Gastrocnemius medialis (tissue), 4 donors: Measurements from ENCODE around the gene MARCHF11.

ENCODE experiments used
- POLR2A ChIP-seq, 2 donors: fragments of 450-650 bp; IDR thresholded peaks; one replicate each; pipeline ENCODE4 v1.6.1; 2017; ENCODE audit warnings: antibody characterized with exemption in 2 of 2, mild to moderate bottlenecking in 2 of 2, moderate library complexity in 2 of 2
- TF ChIP-seq, protein P1 (sequence below), 5 experiments: fragments of 450-650 bp in 3 of 5; fragments of 200-600 bp in 2 of 5; sonication (generic) in 2 of 5; IDR thresholded peaks in 4 of 5; conservative IDR thresholded peaks in 1 of 5; 1 replicate in 4 of 5; 2 replicates in 1 of 5; pipeline ENCODE4 v1.5.1; 2016 to 2019; ENCODE audit warnings: antibody characterized with exemption in 5 of 5, mild to moderate bottlenecking in 3 of 5, moderate library complexity in 3 of 5

DNA sequence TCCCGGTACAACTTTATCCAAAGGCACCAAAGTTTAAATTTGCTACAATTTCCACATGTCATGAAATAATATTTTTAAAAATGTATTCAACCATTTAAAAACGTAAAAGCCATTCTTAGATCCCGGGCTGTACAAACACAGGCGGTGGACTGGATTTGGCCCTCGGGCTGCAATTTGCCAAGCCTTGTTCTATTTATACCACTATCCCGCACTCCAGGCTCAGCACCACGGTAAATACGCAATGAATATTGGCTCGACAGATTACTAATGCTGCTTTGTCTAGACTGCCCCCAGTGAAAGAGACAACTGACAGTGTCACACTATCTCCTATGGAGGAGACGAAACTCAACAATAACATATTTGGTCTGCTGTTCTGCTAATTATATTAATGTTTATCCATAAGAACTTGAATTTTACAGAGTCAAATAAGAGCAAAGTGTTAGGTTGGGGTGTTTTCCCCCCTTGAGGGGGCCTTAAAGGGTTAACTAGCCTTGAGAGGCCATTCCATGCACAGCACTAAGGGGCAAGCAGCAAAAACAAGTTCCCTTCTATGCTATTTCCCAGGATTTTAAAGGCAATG is 98.1 kb downstream of the MARCHF11 start:
- no peak for TF ChIP-seq POLR2A (IDR thresholded peaks at IDR 0.05)
- TF ChIP-seq, protein P1, sequence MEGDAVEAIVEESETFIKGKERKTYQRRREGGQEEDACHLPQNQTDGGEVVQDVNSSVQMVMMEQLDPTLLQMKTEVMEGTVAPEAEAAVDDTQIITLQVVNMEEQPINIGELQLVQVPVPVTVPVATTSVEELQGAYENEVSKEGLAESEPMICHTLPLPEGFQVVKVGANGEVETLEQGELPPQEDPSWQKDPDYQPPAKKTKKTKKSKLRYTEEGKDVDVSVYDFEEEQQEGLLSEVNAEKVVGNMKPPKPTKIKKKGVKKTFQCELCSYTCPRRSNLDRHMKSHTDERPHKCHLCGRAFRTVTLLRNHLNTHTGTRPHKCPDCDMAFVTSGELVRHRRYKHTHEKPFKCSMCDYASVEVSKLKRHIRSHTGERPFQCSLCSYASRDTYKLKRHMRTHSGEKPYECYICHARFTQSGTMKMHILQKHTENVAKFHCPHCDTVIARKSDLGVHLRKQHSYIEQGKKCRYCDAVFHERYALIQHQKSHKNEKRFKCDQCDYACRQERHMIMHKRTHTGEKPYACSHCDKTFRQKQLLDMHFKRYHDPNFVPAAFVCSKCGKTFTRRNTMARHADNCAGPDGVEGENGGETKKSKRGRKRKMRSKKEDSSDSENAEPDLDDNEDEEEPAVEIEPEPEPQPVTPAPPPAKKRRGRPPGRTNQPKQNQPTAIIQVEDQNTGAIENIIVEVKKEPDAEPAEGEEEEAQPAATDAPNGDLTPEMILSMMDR (IDR thresholded peaks at IDR 0.05 in 4 of 5, conservative IDR thresholded peaks at IDR 0.05 in 1 of 5): no peak
